Endothelial cell of umbilical vein (primary cell): ENCODE measurements around the gene RNPC3. TPM values are rescaled to one million over a fixed set of nuclear protein-coding genes. Genes with fewer than 3 reads are reported as not detected.

Experiments
- BruUV-seq: library from RNA; stranded (reverse); fragments of 400-500 nt; replicated peaks from 2 replicates; lab custom pipeline; 2021; lab: Mats Ljungman, UMichigan
- CTCF ChIA-PET: fragments of 300-600, 350-600 bp; sonication (Branson Sonifier 250); formaldehyde crosslinking; loops from one replicate; lab custom pipeline; 2021; ENCODE audit warnings: antibody characterized with exemption, inconsistent platforms; lab: Charles Lee
- POLR2A ChIA-PET: fragments of 300-600, 350-600 bp; sonication (Branson Sonifier 250); formaldehyde crosslinking; loops from one replicate; lab custom pipeline; 2021; ENCODE audit warnings: antibody characterized with exemption, inconsistent platforms; lab: Charles Lee
- DNase-seq: peaks from one replicate; pipeline ENCODE4 v3.0.0-alpha.2; 2011; ENCODE audit warnings: low read depth, low spot score
- FAIRE-seq: peaks from 2 replicates; lab custom pipeline; 2011; peaks lifted over from hg19 to GRCh38; lab: Jason Lieb, UNC
- H2AFZ ChIP-seq: 2 replicates; pipeline ENCODE4 v1.6.0; 2012; ENCODE audit warnings: low read depth, low read length, control low read depth, inconsistent platforms
- H3K27ac ChIP-seq: 2 replicates; pipeline ENCODE4 v1.5.1; 2011; ENCODE audit warnings: low read depth, mild to moderate bottlenecking, control low read depth, low read length, moderate library complexity; ENCODE audit not compliant: insufficient read depth
- H3K27me3 ChIP-seq, 2 experiments: 2 replicates each; pipeline versions ENCODE4 v1.6.0 to v1.6.1; 2011; ENCODE audit warnings: low read length in 2 of 2, mixed read lengths in 1 of 2; ENCODE audit not compliant: control insufficient read depth in 2 of 2, insufficient read depth in 2 of 2
- H3K36me3 ChIP-seq, 2 experiments: 2 replicates in 1 of 2; 3 replicates in 1 of 2; pipeline ENCODE4 v1.5.1; 2011; ENCODE audit warnings: low read length in 2 of 2, mild to moderate bottlenecking in 1 of 2, moderate library complexity in 1 of 2; ENCODE audit not compliant: control insufficient read depth in 2 of 2, insufficient read depth in 2 of 2; ENCODE audit errors: extremely low read depth in 1 of 2
- H3K4me1 ChIP-seq: 3 replicates; pipeline ENCODE4 v1.5.1; 2011; ENCODE audit warnings: mild to moderate bottlenecking, low read length; ENCODE audit not compliant: control insufficient read depth, insufficient read depth; ENCODE audit errors: extremely low read depth
- H3K4me2 ChIP-seq: 2 replicates; pipeline ENCODE4 v1.6.1; 2011; ENCODE audit warnings: low read length, control low read depth, mixed read lengths; ENCODE audit not compliant: insufficient read depth
- H3K4me3 ChIP-seq, 3 experiments: fragments of 200-600 bp in 1 of 3; sonication (generic), shearing (Covaris generic) in 1 of 3; replicated peaks in 1 of 3; 2 replicates each; pipeline ENCODE4 v1.5.1; 2011 to 2016; ENCODE audit warnings: control low read depth in 3 of 3, low read length in 3 of 3, mild to moderate bottlenecking in 2 of 3, inconsistent platforms in 1 of 3, low read depth in 1 of 3, moderate library complexity in 1 of 3; ENCODE audit not compliant: insufficient read depth in 1 of 3
- H3K79me2 ChIP-seq: 2 replicates; pipeline ENCODE4 v1.6.0; 2012; ENCODE audit warnings: low read length, inconsistent platforms; ENCODE audit not compliant: control insufficient read depth, insufficient read depth
- H3K9ac ChIP-seq: replicated peaks from 2 replicates; pipeline ENCODE3; 2011; ENCODE audit warnings: low read length, control low read depth; ENCODE audit not compliant: insufficient read depth; ENCODE audit errors: extremely low read depth
- H3K9me1 ChIP-seq: replicated peaks from 3 replicates; pipeline ENCODE4 v1.6.0; 2011; ENCODE audit warnings: mild to moderate bottlenecking, low read length; ENCODE audit not compliant: control insufficient read depth, insufficient read depth; ENCODE audit errors: extremely low read depth
- H3K9me3 ChIP-seq: replicated peaks from 2 replicates; pipeline ENCODE4 v1.5.1; 2012; ENCODE audit warnings: low read length, inconsistent platforms; ENCODE audit not compliant: control insufficient read depth, insufficient read depth
- H4K20me1 ChIP-seq: replicated peaks from 2 replicates; pipeline ENCODE3; 2011; ENCODE audit warnings: mild to moderate bottlenecking, low read length; ENCODE audit not compliant: control insufficient read depth, insufficient read depth; ENCODE audit errors: extremely low read depth
- EZH2 ChIP-seq: IDR thresholded peaks from 2 replicates; pipeline ENCODE4 v1.6.1; 2012; ENCODE audit warnings: borderline replicate concordance, low read depth, mild to moderate bottlenecking, moderate library complexity, low read length, inconsistent platforms; ENCODE audit not compliant: severe bottlenecking
- FOS ChIP-seq: IDR thresholded peaks from 2 replicates; pipeline ENCODE4 v1.6.1; 2011; ENCODE audit warnings: mild to moderate bottlenecking, low read length, moderate library complexity, borderline replicate concordance; ENCODE audit not compliant: insufficient read depth
- GATA2 ChIP-seq: IDR thresholded peaks from 2 replicates; pipeline ENCODE4 v1.7.0; 2011; ENCODE audit warnings: low read depth, mild to moderate bottlenecking, moderate library complexity, mixed read lengths, low read length; ENCODE audit not compliant: insufficient read length, insufficient read depth
- JUN ChIP-seq: IDR thresholded peaks from 2 replicates; pipeline ENCODE4 v1.6.1; 2011; ENCODE audit warnings: borderline replicate concordance, low read depth; ENCODE audit not compliant: insufficient read length, insufficient read depth
- MYC ChIP-seq: IDR thresholded peaks from one replicate; pipeline ENCODE4 v1.6.1; 2011; ENCODE audit warnings: mild to moderate bottlenecking, low read depth, low read length
- POLR2A ChIP-seq: IDR thresholded peaks from 2 replicates; pipeline ENCODE4 v1.6.1; 2012; ENCODE audit warnings: low read depth, mild to moderate bottlenecking, control low read depth, low read length
- POLR2AphosphoS5 ChIP-seq: IDR thresholded peaks from 2 replicates; pipeline ENCODE4 v1.6.1; 2012; ENCODE audit warnings: low read depth, mild to moderate bottlenecking, control low read depth, low read length, moderate library complexity; ENCODE audit not compliant: insufficient read depth
- dilution Hi-C: fragments of 300-500 bp; cut with MboI; formaldehyde crosslinking; loops from one replicate; pipeline ENCODE4 v1.15.0; 2019; ENCODE audit warnings: low sequenced_read_pairs; ENCODE audit not compliant: extremely low pct_ligation_motif_present
- intact Hi-C: fragments of 100-400 bp; cut with micrococcal nuclease; formaldehyde crosslinking; loops from one replicate; pipeline ENCODE4 v1.10.0; 2022
- polyA plus RNA-seq, 4 experiments: library from polyadenylated mRNA; depleted of rRNA in 3 of 4; stranded (reverse) in 3 of 4; unstranded in 1 of 4; fragments of >200 nt; gene quantifications; 2 replicates each; pipeline versions ENCODE4 v1.2.1 to v1.2.3, GENCODE V29; 2011 to 2012; ENCODE audit warnings: missing spikeins in 1 of 4
- total RNA-seq: library from RNA; stranded (reverse); gene quantifications from 2 replicates; pipeline ENCODE4 v1.2.3, GENCODE V29; 2021
- TF ChIP-seq, protein P1 (sequence below): IDR thresholded peaks from 2 replicates; pipeline ENCODE4 v1.6.1; 2011; ENCODE audit not compliant: insufficient read depth, insufficient read length
- TF ChIP-seq, protein P2 (sequence below), 2 donors: IDR thresholded peaks; 1 replicate in 1 of 2; 2 replicates in 1 of 2; pipeline ENCODE4 v1.5.1; 2011; ENCODE audit warnings: low read length in 2 of 2, mild to moderate bottlenecking in 2 of 2, moderate library complexity in 2 of 2, control low read depth in 1 of 2, inconsistent platforms in 1 of 2, low read depth in 1 of 2; ENCODE audit not compliant: insufficient read depth in 1 of 2; ENCODE audit errors: extremely low read depth in 1 of 2

Gene RNPC3
- total and polyA plus RNA-seq, 2 donors (not counting 3 experiments of a cell fraction or from before 2014, with no cell fraction given), result 9.2 to 16.7 TPM

DNA sequence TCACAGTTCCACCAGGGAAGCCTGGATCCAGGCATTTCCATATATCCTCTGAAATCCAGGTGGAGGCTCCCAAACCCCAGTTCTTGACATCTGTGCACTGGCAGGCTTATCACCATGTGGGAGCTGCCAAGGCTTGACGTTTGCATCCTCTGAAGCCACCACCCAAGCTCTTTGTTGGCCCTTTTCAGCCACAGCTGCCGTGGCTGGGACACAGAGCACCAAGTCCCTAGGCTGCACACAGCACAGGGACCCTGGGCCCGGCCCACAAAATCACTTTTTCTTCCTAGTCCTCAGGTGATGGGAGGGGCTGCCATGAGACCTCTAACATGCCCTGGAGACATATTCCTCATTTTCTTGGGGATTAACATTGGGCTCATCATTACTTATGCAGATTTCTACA, 22.3 kb downstream of the RNPC3 start:
- Histone ChIP-seq H3K4me1 (no peaks in the 10 kb centered on the region), H3K79me2 (no peaks in the 10 kb centered on the region), H3K36me3 (peaks cover 2 to 11% of the 10 kb centered on the region in 2 experiments), H3K27me3 (no peaks in the 10 kb centered on the region), H3K4me3 (no peak overlapping the region), H4K20me1 (no peaks in the 10 kb centered on the region), H3K4me2 (no peak overlapping the region), H3K27ac (no peak overlapping the region), H3K9ac (no peak overlapping the region), H3K9me3 (no peaks in the 10 kb centered on the region), H2AFZ (no peak overlapping the region), H3K9me1 (no peaks in the 10 kb centered on the region)
- no TSS peak for BruUV-seq
- dilution Hi-C loops, result no loop called here
- ChIA-PET CTCF (no interaction called here), POLR2A (no interaction called here)
- DNase-seq (no peak), FAIRE-seq (no peak)
- TF ChIP-seq FOS, result no peak
- no peak for TF ChIP-seq MYC
- no peak for TF ChIP-seq POLR2AphosphoS5
- no peak for TF ChIP-seq POLR2A
- TF ChIP-seq, protein P1, sequence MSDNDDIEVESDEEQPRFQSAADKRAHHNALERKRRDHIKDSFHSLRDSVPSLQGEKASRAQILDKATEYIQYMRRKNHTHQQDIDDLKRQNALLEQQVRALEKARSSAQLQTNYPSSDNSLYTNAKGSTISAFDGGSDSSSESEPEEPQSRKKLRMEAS, result no peak
- TF ChIP-seq EZH2, result no peak
- TF ChIP-seq, protein P2, sequence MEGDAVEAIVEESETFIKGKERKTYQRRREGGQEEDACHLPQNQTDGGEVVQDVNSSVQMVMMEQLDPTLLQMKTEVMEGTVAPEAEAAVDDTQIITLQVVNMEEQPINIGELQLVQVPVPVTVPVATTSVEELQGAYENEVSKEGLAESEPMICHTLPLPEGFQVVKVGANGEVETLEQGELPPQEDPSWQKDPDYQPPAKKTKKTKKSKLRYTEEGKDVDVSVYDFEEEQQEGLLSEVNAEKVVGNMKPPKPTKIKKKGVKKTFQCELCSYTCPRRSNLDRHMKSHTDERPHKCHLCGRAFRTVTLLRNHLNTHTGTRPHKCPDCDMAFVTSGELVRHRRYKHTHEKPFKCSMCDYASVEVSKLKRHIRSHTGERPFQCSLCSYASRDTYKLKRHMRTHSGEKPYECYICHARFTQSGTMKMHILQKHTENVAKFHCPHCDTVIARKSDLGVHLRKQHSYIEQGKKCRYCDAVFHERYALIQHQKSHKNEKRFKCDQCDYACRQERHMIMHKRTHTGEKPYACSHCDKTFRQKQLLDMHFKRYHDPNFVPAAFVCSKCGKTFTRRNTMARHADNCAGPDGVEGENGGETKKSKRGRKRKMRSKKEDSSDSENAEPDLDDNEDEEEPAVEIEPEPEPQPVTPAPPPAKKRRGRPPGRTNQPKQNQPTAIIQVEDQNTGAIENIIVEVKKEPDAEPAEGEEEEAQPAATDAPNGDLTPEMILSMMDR (IDR thresholded peaks at IDR 0.05; ENCODE audit: extremely low read depth in 1 of 2, insufficient read depth in 1 of 2, low read depth in 1 of 2, low read length in 2 of 2), result no peak
- TF ChIP-seq GATA2, result no peak
- no peak for TF ChIP-seq JUN
- intact Hi-C loops, result no loop called here
